Stimulated activated CD4-positive, alpha-beta T cell treated with anti-CD3 and anti-CD28 coated beads, Interleukin-1b, Interleukin-23, amount 100 ng/mL, for 24 hours (primary cell): ENCODE results near the gene SLC6A18.

Experiments
- DNase-seq, 4 experiments: peaks; one replicate each; pipeline ENCODE4 v3.0.0-alpha.2; 2020; ENCODE audit warnings: low read depth in 4 of 4, low spot score in 1 of 4

SLC6A18 gene

GRCh38 chr5:1186351-1187233 lies 38.6 kb upstream of the SLC6A18 start:
- no peak for DNase-seq

DNA sequence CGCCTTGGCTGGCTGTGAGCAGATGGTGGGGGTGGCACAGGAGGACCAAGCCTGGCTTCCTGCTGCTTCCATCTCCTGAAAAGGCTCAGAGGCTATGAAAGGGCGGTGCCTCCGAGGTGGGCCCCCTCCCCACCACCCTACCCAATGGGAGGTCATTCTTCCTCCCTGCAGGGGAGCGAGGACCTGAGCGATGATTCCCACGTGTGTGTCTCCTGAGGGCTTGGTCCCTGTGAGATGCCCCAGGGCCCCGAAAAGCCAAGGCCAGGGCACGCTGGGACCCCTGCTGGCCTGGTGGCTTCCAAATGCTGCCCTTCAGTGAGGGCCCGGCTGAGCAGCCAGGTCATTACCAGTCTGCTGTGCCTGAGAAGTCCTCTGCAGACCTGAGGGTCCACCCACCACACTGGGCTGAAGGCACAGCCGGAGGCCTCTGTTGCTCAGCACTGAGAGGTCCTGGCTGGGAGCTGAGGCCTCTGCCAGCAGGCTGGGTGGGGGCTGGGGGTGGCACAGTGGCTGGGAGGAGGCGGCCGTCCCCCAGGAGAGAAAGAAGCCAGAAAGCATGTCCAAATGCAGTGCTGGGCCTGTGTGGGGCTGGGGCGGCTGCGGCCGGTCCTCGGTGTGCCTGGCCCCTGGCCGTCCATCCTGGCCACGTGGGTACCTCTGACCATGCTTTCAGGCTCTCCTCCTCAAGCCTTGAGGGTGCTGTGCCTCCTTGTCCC lies 37.8 kb upstream of the SLC6A18 start:
- no peak for DNase-seq

DNA sequence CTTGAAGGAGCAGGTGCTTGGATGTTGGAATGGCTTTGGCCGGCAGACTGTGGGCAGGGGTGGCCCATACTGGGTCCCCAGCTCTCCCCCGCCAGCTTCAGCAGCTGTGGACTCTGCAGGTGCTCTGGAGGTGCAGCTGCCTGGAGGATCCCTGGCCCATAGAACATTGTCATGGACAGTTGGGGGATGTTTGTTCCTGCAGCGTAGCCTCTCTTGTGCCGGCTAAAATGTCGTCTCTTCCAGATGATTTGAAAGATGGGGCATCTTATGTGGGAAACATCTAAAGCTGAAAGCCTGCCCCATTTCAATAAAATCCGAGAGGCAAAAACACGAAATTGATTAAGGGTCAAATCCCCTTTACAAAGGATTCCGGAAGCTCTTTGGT lies 37.2 kb upstream of the SLC6A18 start:
- no peak for DNase-seq

- no peak for DNase-seq
These were observed 36.7 kb upstream of the SLC6A18 start for GRCh38 chr5:1188464-1188863.

- no peak for DNase-seq
These were observed 35.9 kb upstream of the SLC6A18 start for GRCh38 chr5:1189269-1189668.

GRCh38 chr5:1190278-1190677 lies 34.9 kb upstream of the SLC6A18 start:
- no peak for DNase-seq

- no peak for DNase-seq
These were observed 34.3 kb upstream of the SLC6A18 start for GRCh38 chr5:1190837-1191239.

GRCh38 chr5:1192971-1193590 lies 32.1 kb upstream of the SLC6A18 start:
- no peak for DNase-seq

DNA sequence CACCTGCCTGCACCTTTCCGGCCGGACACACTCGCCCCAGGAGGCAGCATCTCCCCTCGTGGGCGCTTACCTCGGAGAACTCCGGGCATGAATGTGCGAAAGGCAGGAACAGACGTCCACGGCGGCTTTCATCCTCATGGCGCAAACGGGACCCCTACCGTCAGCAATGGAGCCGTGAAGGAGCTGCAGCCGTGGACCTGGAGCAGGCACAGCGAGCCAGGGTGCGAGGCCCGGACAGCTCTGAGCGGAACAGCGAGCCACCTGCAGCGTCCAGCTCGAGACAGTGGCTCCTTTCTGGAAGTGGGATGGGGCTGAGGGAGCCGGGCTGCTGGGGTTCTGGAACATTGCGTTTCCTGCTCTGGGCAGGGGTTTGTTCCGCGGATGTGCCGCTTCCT lies 31.6 kb upstream of the SLC6A18 start:
- DNase-seq = no peak

DNA sequence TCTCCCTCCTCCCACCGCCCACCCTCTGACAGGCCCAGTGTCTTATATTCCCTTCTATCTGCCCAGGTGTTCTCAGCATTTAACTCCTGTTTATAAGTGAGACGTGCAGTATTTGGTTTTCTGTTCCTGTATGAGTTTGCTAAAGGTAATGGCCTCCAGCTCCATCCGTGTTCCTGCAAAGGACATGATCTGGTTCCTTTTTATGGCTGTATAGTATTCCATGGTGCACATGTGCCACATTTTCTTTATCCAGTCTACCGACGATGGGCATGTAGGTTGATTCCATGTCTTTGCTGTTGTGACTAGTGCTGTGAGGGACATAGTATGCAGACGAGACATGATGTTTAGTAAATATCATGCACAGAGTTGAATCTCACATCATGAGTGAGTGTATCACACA lies 30.8 kb upstream of the SLC6A18 start:
- no peak for DNase-seq

GRCh38 chr5:1195439-1195838 lies 29.7 kb upstream of the SLC6A18 start:
- DNase-seq = no peak

DNA sequence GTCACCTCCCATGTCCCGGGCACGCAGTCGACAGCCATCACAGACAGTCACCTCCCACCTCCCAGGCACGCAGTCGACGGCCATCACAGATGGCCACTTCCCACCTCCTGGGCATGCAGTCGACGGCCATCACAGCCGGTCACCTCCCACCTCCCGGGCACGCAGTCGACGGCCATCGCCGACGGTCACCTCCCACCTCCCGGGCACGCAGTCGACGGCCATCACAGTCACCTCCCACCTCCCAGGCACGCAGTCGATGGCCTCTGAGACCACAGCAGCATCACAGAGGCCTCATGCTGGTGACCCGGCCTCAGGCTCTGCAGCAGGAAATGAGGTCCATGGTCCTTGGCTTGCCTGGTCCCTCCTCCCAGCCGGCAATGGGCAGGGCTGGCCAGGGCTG lies 29.3 kb upstream of the SLC6A18 start:
- DNase-seq = no peak

DNA sequence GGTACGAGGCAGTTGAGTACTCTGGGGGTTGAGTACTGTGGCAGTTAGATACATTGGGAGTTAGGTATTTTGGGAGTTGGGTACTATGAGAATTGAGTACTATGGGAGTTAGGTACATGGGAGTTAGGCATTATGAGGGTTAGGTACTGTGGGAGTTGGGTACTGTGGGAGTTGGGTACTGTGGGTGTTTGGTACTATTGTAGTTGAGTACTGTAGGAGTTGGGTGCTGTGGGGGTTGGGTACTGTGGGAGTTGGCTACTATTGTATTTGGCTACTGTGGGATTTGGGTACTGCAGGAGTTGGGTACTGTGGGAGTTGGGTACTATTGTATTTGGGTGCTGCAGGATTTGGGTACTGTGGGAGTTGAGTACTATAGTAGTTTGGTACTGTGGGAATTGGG lies 28.6 kb upstream of the SLC6A18 start:
- no peak for DNase-seq

GRCh38 chr5:1197876-1198666 lies 27.1 kb upstream of the SLC6A18 start:
- no peak for DNase-seq

DNA sequence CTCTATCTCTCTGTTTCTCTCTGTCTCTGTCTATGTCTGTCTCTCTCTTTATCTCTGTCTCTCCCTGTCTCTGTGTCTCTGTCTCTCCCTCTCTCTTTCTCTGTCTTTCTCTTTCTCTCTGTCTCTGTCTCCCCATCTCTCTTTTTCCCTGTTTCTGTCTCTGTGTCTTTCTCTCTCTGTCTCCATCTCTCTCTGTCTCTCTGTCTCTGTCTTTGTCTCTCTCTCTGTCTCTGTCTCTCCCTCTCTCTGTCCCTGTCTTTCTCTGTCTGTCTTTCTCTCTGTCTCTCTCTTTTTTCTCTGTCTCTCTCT lies 25.9 kb upstream of the SLC6A18 start:
- DNase-seq = no peak

GRCh38 chr5:1199649-1200494 lies 25.3 kb upstream of the SLC6A18 start:
- no peak for DNase-seq

GRCh38 chr5:1200495-1201326 lies 24.5 kb upstream of the SLC6A18 start:
- no peak for DNase-seq

DNA sequence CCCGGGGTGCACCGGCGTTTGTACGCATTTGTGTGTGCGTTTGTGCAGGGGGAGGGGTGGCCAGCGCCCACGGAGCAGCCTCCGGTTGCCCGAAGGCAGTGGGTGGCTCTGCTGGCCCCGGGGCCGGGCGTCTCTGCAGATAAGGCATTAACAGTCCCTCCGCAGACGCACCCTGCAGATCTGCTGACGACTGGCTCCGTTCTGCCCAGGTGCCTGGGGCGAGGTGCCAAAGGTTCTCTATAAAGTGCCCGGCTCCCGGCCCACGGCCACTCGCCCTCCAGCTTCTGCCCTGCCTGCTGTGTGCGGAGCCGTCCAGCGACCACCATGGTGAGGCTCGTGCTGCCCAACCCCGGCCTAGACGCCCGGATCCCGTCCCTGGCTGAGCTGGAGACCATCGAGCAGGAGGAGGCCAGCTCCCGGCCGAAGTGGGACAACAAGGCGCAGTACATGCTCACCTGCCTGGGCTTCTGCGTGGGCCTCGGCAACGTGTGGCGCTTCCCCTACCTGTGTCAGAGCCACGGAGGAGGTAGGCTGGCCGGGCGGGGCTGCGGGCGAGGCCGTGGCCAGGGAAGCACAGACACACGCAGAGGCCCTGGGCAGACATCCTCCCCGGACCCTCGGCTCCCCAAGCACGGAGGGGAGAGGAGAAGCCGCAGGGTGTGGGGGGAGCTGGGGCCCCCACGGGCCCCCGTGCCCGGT lies 23.7 kb upstream of the SLC6A18 start, which contains the start of gene SLC6A19:
SLC6A19 (plus strand) TSS at position 269 of the 699 bp plus-strand sequence; CDS start at position 325, 56 bp downstream.
- DNase-seq = no peak
